Tracheal epithelial cell (primary cell): Measurements from ENCODE around the gene MTNR1B. TPM values are rescaled to one million over a fixed set of nuclear protein-coding genes. Genes with fewer than 3 reads are reported as not detected.

ENCODE experiments used
- total RNA-seq: library from RNA; depleted of rRNA; stranded (reverse); fragments of >200 nt; gene quantifications from 2 replicates; pipeline ENCODE4 v1.2.1, GENCODE V29; 2014

The MTNR1B gene
- not detected in 2 replicates for total RNA-seq

DNA sequence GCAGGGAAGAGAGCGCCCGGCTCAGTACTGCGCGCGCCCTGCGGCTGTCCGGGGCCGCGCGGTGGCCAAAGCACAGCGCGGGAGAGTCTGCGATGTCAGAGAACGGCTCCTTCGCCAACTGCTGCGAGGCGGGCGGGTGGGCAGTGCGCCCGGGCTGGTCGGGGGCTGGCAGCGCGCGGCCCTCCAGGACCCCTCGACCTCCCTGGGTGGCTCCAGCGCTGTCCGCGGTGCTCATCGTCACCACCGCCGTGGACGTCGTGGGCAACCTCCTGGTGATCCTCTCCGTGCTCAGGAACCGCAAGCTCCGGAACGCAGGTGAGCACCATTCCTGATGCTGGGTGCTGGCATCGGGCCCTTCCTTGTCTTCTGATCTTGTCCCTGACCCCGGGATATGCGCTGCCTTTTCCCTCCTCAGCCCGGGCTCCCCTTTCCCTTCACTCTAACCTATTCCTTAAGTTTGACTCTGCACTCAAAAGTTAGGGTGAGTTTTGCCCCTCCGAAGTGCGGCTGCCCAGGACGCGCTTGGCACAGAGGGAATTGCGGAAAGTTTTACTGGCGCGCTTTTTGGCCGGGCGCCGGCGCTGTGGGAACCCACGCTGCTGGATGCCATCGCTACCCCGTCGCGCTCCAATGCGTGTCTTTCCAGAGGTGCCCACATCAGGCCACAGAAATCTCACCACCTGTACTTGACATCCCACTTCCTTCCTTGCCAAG, at the start of gene MTNR1B:
TSS of gene MTNR1B (plus strand) at position 18 of the 714 bp plus-strand sequence. CDS start at position 93, 75 bp downstream.

Other genes starting within 250 kb of the MTNR1B start
- gene SLC36A4, start 228.3 kb downstream of the MTNR1B start, total RNA-seq = 1.9 and 8.3 TPM in 2 replicates